ENCODE measurements around the gene CLSTN1.

DNA sequence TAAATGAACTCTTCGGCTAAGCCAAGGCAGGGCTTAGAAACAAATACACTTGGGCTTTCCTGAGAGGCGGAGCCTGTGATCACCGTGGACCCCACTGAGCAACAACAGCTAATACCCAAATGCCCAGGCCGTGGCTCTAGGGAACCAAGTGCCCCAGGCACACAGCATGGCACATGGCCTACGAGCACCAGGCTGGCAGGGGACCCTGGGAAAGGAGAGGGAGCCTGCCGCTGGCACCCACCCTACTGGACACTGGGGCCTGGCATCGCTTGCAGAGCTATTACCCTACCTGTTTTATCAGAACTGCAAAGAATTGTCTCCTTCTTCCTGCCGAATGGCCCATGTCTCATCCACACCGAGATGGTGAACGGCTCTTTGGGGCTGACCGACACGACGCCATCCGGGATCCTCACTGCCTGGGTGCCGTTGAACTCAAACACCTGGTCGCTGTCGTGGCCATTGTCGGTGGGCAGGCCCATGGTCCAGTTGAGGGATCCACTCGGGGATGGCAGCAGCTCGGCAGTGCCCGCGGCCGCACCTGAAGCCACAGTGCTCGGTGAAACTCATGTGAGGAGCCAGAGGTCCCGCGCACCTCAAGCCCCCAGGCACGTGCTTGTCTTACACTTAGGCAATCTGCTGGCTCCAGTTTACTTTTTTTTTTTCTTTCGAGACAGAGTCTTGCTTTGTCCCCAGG, 79.5 kb downstream of the CLSTN1 start:
- TF ChIP-seq ISL1 (CRISPR knock-in tag; IDR thresholded peaks at IDR 0.05) (no peak), CREB5 (CRISPR knock-in tag; IDR thresholded peaks at IDR 0.05; ENCODE audit: low read depth) (no peak), PATZ1 (CRISPR knock-in tag; IDR thresholded peaks at IDR 0.05; ENCODE audit: borderline replicate concordance) (no peak), ZFP3 (CRISPR knock-in tag; IDR thresholded peaks at IDR 0.05) (no peak)
